PC-3 (cell line): ENCODE results near the gene RAI14. TPM values are rescaled to one million over a fixed set of nuclear protein-coding genes. Genes with fewer than 3 reads are reported as not detected.

Experiments
- ATAC-seq: fragments of 200-7000 bp; cut with Tn5 transposase; 2 replicates; pipeline ENCODE4 v1.9.1; 2020; ENCODE audit warnings: mild to moderate bottlenecking, moderate library complexity
- BruUV-seq: library from RNA; stranded (reverse); fragments of 400-500 nt; replicated peaks from 2 replicates; lab custom pipeline; 2021; lab: Mats Ljungman, UMichigan
- CTCF ChIA-PET: fragments of 300-600 bp; sonication (Branson Sonifier 250); formaldehyde crosslinking; loops from one replicate; lab custom pipeline; 2022; ENCODE audit warnings: antibody characterized with exemption; lab: Charles Lee
- POLR2A ChIA-PET: fragments of 300-600 bp; sonication (Branson Sonifier 250); formaldehyde crosslinking; loops from one replicate; lab custom pipeline; 2022; ENCODE audit warnings: antibody characterized with exemption; ENCODE audit not compliant: unreplicated experiment; lab: Charles Lee
- DNase-seq: peaks from one replicate; pipeline ENCODE4 v3.0.0-alpha.2; 2015
- H2AFZ ChIP-seq: fragments of 300-600 bp; sonication (generic); 2 replicates; pipeline ENCODE4 v1.6.0; 2016; ENCODE audit warnings: antibody characterized with exemption, low read length
- H3F3A ChIP-seq: fragments of 300-600 bp; sonication (generic); one replicate; pipeline ENCODE4 v1.6.0; 2017; ENCODE audit warnings: antibody characterized with exemption, low read length, control low read depth, mild to moderate bottlenecking; ENCODE audit not compliant: unreplicated experiment
- H3K27ac ChIP-seq: fragments of 300-600 bp; sonication (generic); 2 replicates; pipeline ENCODE4 v1.5.1; 2016; ENCODE audit warnings: mild to moderate bottlenecking, low read length
- H3K27me3 ChIP-seq: fragments of 300-600 bp; sonication (generic); 2 replicates; pipeline ENCODE4 v1.6.1; 2016; ENCODE audit warnings: low read length, mixed read lengths
- H3K36me3 ChIP-seq: fragments of 300-600 bp; sonication (generic); 2 replicates; pipeline ENCODE4 v1.6.1; 2016; ENCODE audit warnings: low read depth, mixed run types, low read length, mixed read lengths
- H3K4me1 ChIP-seq: fragments of 300-600 bp; sonication (generic); 2 replicates; pipeline ENCODE4 v1.5.1; 2016; ENCODE audit warnings: low read length; ENCODE audit not compliant: insufficient read depth
- H3K4me2 ChIP-seq: fragments of 300-600 bp; sonication (generic); 2 replicates; pipeline ENCODE4 v1.6.0; 2016; ENCODE audit warnings: low read length
- H3K4me3 ChIP-seq: fragments of 300-600 bp; sonication (generic); 2 replicates; pipeline ENCODE4 v1.5.1; 2016; ENCODE audit warnings: mild to moderate bottlenecking, low read length, mixed read lengths
- H3K79me2 ChIP-seq: fragments of 300-600 bp; sonication (generic); 2 replicates; pipeline ENCODE4 v1.6.1; 2017; ENCODE audit warnings: low read length, mixed read lengths
- H3K9ac ChIP-seq: fragments of 300-600 bp; sonication (generic); 2 replicates; pipeline ENCODE4 v1.6.0; 2016; ENCODE audit warnings: mild to moderate bottlenecking, low read length
- H3K9me2 ChIP-seq: fragments of 300-600 bp; sonication (generic); replicated peaks from 2 replicates; pipeline ENCODE4 v1.6.1; 2016; ENCODE audit warnings: mixed run types, low read length, mixed read lengths
- H3K9me3 ChIP-seq: fragments of 300-600 bp; sonication (generic); 2 replicates; pipeline ENCODE4 v1.6.1; 2016; ENCODE audit warnings: low read length, mixed read lengths
- H4K20me1 ChIP-seq: fragments of 300-600 bp; sonication (generic); 2 replicates; pipeline ENCODE4 v1.6.1; 2016; ENCODE audit warnings: low read length, mixed read lengths
- EZH2 ChIP-seq: fragments of 300-600 bp; sonication (generic); IDR thresholded peaks from one replicate; pipeline ENCODE4 v1.6.1; 2017; ENCODE audit warnings: antibody characterized with exemption, mild to moderate bottlenecking, low read length; ENCODE audit not compliant: unreplicated experiment
- EZH2phosphoT487 ChIP-seq: fragments of 300-600 bp; sonication (generic); IDR thresholded peaks from 2 replicates; pipeline ENCODE4 v1.6.1; 2018; ENCODE audit warnings: mild to moderate bottlenecking, antibody characterized with exemption, low read length, borderline replicate concordance
- intact Hi-C: fragments of 100-400 bp; cut with micrococcal nuclease; formaldehyde crosslinking; loops from 2 replicates; pipeline ENCODE4 v1.9.0; 2023
- total RNA-seq: library from RNA; depleted of rRNA; stranded (reverse); fragments of >200 nt; gene quantifications from 2 replicates; pipeline ENCODE4 v1.2.3, GENCODE V29; 2014
- TF ChIP-seq, protein P1 (sequence below): fragments of 300-600 bp; sonication (generic); conservative IDR thresholded peaks from 2 replicates; pipeline ENCODE4 v1.5.1; 2017; ENCODE audit warnings: antibody characterized with exemption, low read depth, mild to moderate bottlenecking, low read length

RAI14 gene
- total RNA-seq, 1 experiment from 2014 or later: 73.5 TPM

DNA sequence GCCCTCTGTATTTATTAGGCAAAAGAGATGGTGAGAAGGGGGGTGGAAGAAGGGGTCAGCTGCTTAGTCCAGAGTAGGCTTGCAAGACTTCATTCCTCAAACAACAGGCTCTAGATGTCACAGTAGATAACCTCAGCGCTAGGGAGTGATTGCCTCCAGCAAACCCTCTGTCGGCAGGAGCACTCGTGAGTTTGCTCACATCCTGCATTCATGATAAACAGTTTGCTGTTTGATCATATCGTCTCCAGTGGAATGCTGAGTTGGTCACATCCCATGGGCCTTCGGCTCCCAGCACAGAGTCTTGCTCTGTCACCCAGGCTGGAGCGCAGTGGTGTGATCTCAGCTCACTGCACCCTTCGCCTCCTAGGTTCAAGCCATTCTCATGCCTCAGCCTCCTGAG, 186.4 kb downstream of the RAI14 start:
- H3K79me2 ChIP-seq: no peaks in the 10 kb centered on the region
- no peak for DNase-seq
- H3K4me2 ChIP-seq: no peak overlapping the region
- TF ChIP-seq EZH2 (no peak), EZH2phosphoT487 (no peak)
- TF ChIP-seq, protein P1, sequence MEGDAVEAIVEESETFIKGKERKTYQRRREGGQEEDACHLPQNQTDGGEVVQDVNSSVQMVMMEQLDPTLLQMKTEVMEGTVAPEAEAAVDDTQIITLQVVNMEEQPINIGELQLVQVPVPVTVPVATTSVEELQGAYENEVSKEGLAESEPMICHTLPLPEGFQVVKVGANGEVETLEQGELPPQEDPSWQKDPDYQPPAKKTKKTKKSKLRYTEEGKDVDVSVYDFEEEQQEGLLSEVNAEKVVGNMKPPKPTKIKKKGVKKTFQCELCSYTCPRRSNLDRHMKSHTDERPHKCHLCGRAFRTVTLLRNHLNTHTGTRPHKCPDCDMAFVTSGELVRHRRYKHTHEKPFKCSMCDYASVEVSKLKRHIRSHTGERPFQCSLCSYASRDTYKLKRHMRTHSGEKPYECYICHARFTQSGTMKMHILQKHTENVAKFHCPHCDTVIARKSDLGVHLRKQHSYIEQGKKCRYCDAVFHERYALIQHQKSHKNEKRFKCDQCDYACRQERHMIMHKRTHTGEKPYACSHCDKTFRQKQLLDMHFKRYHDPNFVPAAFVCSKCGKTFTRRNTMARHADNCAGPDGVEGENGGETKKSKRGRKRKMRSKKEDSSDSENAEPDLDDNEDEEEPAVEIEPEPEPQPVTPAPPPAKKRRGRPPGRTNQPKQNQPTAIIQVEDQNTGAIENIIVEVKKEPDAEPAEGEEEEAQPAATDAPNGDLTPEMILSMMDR: no peak
- POLR2A ChIA-PET: no interaction called here
- intact Hi-C loops: no loop called here
- no peak overlapping the region for H2AFZ ChIP-seq
- no peaks in the 10 kb centered on the region for H3F3A ChIP-seq
- H3K36me3 ChIP-seq: no peaks in the 10 kb centered on the region
- no peaks in the 10 kb centered on the region for H3K27me3 ChIP-seq
- no TSS peak for BruUV-seq
- H4K20me1 ChIP-seq: no peaks in the 10 kb centered on the region
- no peaks in the 10 kb centered on the region for H3K9me2 ChIP-seq
- H3K27ac ChIP-seq: no peak overlapping the region
- no peak overlapping the region for H3K9ac ChIP-seq
- no peaks in the 10 kb centered on the region for H3K9me3 ChIP-seq
- no peak overlapping the region for H3K4me3 ChIP-seq
- ATAC-seq: no peak
- CTCF ChIA-PET: no interaction called here
- H3K4me1 ChIP-seq: peaks cover 4% of the 10 kb centered on the region; the same call in 1 of the 2 replicates

DNA sequence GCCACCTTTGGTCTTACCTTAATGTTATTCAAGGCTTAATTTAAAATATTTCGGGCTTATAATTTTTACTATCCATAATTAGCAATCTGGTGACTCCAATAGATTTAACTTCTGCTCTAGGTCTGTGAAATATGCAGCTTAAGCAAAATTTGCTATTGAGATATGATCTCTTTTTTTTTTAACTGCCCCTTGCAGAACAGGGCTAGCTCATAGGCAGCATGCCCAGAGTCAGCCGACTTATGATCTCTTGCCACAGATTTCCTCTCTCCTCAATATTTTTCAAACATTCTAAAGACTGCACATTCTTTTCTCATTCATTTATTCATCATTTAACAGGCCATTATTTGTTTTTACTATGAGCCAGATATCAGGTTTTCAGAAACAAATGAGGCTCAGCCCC, 187.4 kb downstream of the RAI14 start:
- no TSS peak for BruUV-seq
- POLR2A ChIA-PET: no interaction called here
- Histone ChIP-seq H3K4me1 (peaks cover under 1% of the 10 kb centered on the region; the same call in 1 of the 2 replicates), H4K20me1 (no peaks in the 10 kb centered on the region), H3F3A (no peaks in the 10 kb centered on the region), H3K9me2 (no peaks in the 10 kb centered on the region), H3K27ac (no peak overlapping the region), H3K79me2 (no peaks in the 10 kb centered on the region), H3K9ac (no peak overlapping the region), H3K27me3 (no peaks in the 10 kb centered on the region), H3K4me3 (no peak overlapping the region), H3K9me3 (no peaks in the 10 kb centered on the region), H2AFZ (no peak overlapping the region), H3K36me3 (no peaks in the 10 kb centered on the region), H3K4me2 (no peak overlapping the region)
- intact Hi-C loops: no loop called here
- TF ChIP-seq, protein P1: no peak
- TF ChIP-seq EZH2 (no peak), EZH2phosphoT487 (no peak)
- ATAC-seq (no peak), DNase-seq (no peak)
- CTCF ChIA-PET: no interaction called here

DNA sequence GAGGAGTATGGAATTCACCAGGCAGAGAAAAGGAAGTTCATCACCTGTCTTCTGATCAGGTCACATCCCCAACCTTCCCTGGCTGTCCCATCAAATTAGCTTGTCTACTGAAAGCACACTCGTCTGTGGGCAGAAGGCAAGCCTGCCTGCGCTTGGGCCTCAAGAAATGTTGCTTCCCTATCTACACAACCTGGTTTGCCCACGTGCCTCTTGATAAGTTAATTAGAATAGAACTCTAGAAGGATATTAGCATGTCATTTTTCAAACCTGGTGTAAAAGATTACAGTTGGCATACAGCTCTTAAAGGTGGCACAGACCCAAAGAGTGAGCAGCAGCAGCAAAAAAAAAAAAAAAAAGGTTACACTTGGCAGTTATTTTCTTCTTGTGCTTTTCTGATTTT, 188.0 kb downstream of the RAI14 start:
- DNase-seq: no peak
- no peak for ATAC-seq
- Histone ChIP-seq H3F3A (no peaks in the 10 kb centered on the region), H3K9me2 (no peaks in the 10 kb centered on the region), H4K20me1 (no peaks in the 10 kb centered on the region), H3K4me1 (no peaks in the 10 kb centered on the region), H3K4me3 (no peak overlapping the region), H3K27ac (no peak overlapping the region), H3K4me2 (no peak overlapping the region), H3K9me3 (no peaks in the 10 kb centered on the region), H3K27me3 (no peaks in the 10 kb centered on the region), H3K9ac (no peak overlapping the region), H3K36me3 (no peaks in the 10 kb centered on the region), H3K79me2 (no peaks in the 10 kb centered on the region), H2AFZ (no peak overlapping the region)
- TF ChIP-seq EZH2 (no peak), EZH2phosphoT487 (no peak)
- TF ChIP-seq, protein P1: no peak
- no TSS peak for BruUV-seq
- intact Hi-C loops: no loop called here
- ChIA-PET POLR2A (no interaction called here), CTCF (no interaction called here)
